CD4-positive, alpha-beta memory T cell (primary cell): Measurements from ENCODE around the gene SLC25A5. TPM values are rescaled to one million over a fixed set of nuclear protein-coding genes. Genes with fewer than 3 reads are reported as not detected.

Experiments
- CTCF ChIA-PET: fragments of 350-600 bp; sonication (Branson Sonifier 250); formaldehyde crosslinking; loops from one replicate; lab custom pipeline; 2021; ENCODE audit warnings: inconsistent platforms; ENCODE audit not compliant: partially characterized antibody; lab: Charles Lee
- POLR2A ChIA-PET: fragments of 350-600 bp; sonication (Branson Sonifier 250); formaldehyde crosslinking; loops from one replicate; lab custom pipeline; 2021; ENCODE audit not compliant: partially characterized antibody; lab: Charles Lee
- DNase-seq, 5 donors: peaks; one replicate each; pipeline versions ENCODE4 v3.0.0 to v3.0.0-alpha.2; 2020 to 2022; ENCODE audit warnings: mixed read lengths in 1 of 5
- H3K27ac ChIP-seq: one replicate; pipeline ENCODE4 v1.7.0; 2013; ENCODE audit warnings: low read depth, low read length
- H3K27me3 ChIP-seq: 2 replicates; pipeline ENCODE4 v1.7.0; 2013; ENCODE audit warnings: mild to moderate bottlenecking, low read length, moderate library complexity; ENCODE audit not compliant: insufficient read depth
- H3K36me3 ChIP-seq: 2 replicates; pipeline ENCODE4 v1.7.0; 2013; ENCODE audit warnings: mild to moderate bottlenecking, low read length, moderate library complexity; ENCODE audit not compliant: insufficient read depth
- H3K4me1 ChIP-seq: 2 replicates; pipeline ENCODE4 v1.7.0; 2013; ENCODE audit warnings: mild to moderate bottlenecking, low read length, moderate library complexity; ENCODE audit not compliant: insufficient read depth
- H3K4me3 ChIP-seq, 2 donors: one replicate each; pipeline ENCODE4 v1.7.0; 2013; ENCODE audit warnings: low read length in 2 of 2, mild to moderate bottlenecking in 1 of 2
- H3K9me3 ChIP-seq, 2 donors: one replicate each; pipeline ENCODE4 v1.7.0; 2013; ENCODE audit warnings: low read length in 2 of 2, control low read depth in 1 of 2; ENCODE audit not compliant: control insufficient read depth in 1 of 2
- H3K27ac Mint-ChIP-seq, 7 donors: one replicate each; pipeline ENCODE4 v1.8.0; 2020 to 2021; ENCODE audit warnings: mixed read lengths in 7 of 7, mild to moderate bottlenecking in 6 of 7, inconsistent platforms in 3 of 7, moderate library complexity in 3 of 7
- H3K27me3 Mint-ChIP-seq, 2 donors: one replicate each; pipeline ENCODE4 v1.8.0; 2020 to 2021; ENCODE audit warnings: mixed read lengths in 2 of 2
- H3K36me3 Mint-ChIP-seq, 2 donors: one replicate each; pipeline ENCODE4 v1.8.0; 2020 to 2021; ENCODE audit warnings: mixed read lengths in 2 of 2, inconsistent platforms in 1 of 2, mild to moderate bottlenecking in 1 of 2
- H3K4me1 Mint-ChIP-seq, 4 donors: one replicate each; pipeline ENCODE4 v1.8.0; 2020 to 2021; ENCODE audit warnings: mixed read lengths in 4 of 4, mild to moderate bottlenecking in 1 of 4
- H3K4me3 Mint-ChIP-seq, 8 donors: one replicate each; pipeline ENCODE4 v1.8.0; 2020 to 2021; ENCODE audit warnings: mixed read lengths in 8 of 8, mild to moderate bottlenecking in 7 of 8, moderate library complexity in 6 of 8, inconsistent platforms in 3 of 8
- H3K9me3 Mint-ChIP-seq, 8 donors: one replicate each; pipeline ENCODE4 v1.8.0; 2020 to 2021; ENCODE audit warnings: mixed read lengths in 8 of 8, mild to moderate bottlenecking in 5 of 8, inconsistent platforms in 3 of 8, moderate library complexity in 1 of 8
- intact Hi-C: fragments of 100-400 bp; cut with micrococcal nuclease; formaldehyde crosslinking; loops from one replicate; pipeline ENCODE4 v1.15.1; 2023
- polyA plus RNA-seq, 2 donors: library from polyadenylated mRNA; unstranded; fragments of 300-500 nt; fragmentation: Illumina TruSeq; gene quantifications; one replicate each; pipeline ENCODE4 v1.2.3, GENCODE V29; 2021
- total RNA-seq, 2 experiments: library from RNA; stranded (reverse); gene quantifications; one replicate each; pipeline ENCODE4 v1.2.3, GENCODE V29; 2021

The SLC25A5 gene
- total and polyA plus RNA-seq, 4 experiments from 2014 or later: 78.4 to 328 (median 153) TPM

DNA sequence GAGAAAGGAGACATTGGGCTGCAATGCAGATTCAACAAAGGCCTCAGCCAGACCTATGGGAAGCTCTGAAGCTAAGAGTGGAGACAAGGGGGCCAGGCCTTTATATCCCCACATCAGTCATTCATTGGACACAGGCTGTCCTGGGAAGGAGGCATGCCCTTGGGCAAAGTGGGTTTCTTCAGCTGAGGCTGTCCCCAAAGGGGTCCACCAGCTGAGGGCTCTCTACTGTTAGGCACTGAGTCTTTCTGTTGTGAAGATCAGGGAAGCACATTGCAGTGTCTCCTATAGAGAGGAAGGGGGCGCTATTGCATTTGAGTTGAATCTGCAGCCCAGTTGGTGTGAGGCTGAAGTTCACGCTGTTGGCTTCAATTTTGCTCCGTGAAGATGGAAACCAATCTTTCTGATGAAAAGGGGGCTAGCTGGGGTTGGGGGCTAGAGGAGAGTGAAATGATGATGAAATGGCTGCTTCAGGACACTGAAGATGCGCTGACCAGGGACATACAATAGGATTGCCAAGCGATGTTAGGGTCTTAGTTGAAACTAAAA lies 48.0 kb downstream of the SLC25A5 start:
- intact Hi-C loops: loop anchor here (1.0 to 5.0 kb wide), 5 partner anchors 91 to 371 kb away; partner anchors contain the start of gene NKRF
- peaks cover 2 to 5% (median 4%) of the 10 kb centered on the region in 4 donors for H3K4me1 Mint-ChIP-seq
- no peaks in the 10 kb centered on the region for H3K27me3 ChIP-seq
- H3K4me1 ChIP-seq: no peaks in the 10 kb centered on the region
- ChIA-PET POLR2A (interaction anchor here (0.6 to 1.1 kb wide), 2 partner anchors 242 to 275 kb away, joined by 3 to 4 read pairs; partner anchors contain the start of genes RPL39 and SOWAHD), CTCF (interaction anchor here (0.6 to 2.6 kb wide), 19 partner anchors 10 to 396 kb away, joined by 3 to 38 read pairs (median 4); partner anchors contain the start of genes SEPTIN6 and SOWAHD)
- no peaks in the 10 kb centered on the region for H3K9me3 ChIP-seq
- DNase-seq: peak; percentile 35 to 64 (median 63)
- no peak overlapping the region for H3K27ac ChIP-seq
- H3K36me3 ChIP-seq: no peaks in the 10 kb centered on the region
- peak overlapping the region in 5 of 7 donors; percentile 5 to 58 (median 28) for H3K27ac Mint-ChIP-seq
- H3K4me3 Mint-ChIP-seq: no peak overlapping the region
- H3K36me3 Mint-ChIP-seq: no peaks in the 10 kb centered on the region
- H3K9me3 Mint-ChIP-seq: no peaks in the 10 kb centered on the region
- H3K27me3 Mint-ChIP-seq: no peaks in the 10 kb centered on the region
- H3K4me3 ChIP-seq: no peak overlapping the region

DNA sequence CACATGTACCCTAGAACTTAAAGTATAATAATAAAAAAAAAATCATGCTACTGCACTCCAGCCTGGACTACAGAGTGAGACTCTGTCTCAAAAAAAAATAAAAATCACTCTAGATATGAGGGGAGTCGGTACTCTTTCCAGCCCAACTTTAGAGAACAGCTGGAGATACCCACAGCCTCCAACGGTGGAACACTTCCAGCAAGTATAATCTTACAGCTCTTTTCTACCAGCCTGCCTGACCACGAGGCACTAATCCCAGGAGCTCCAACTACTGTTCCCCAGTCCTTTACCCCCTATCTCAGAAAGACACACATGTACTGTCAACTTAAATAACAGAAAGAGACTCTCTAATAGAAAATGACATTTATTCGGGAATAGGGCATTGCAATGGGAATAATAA lies 50.1 kb downstream of the SLC25A5 start:
- ChIA-PET POLR2A (interaction anchor here (0.6 kb wide), 1 partner anchor 236 kb away, joined by 4 read pairs; no protein-coding TSS in a partner anchor), CTCF (no interaction called here)
- H3K4me3 ChIP-seq: no peak overlapping the region
- Mint-ChIP-seq H3K27ac (no peak overlapping the region), H3K36me3 (no peaks in the 10 kb centered on the region), H3K9me3 (no peaks in the 10 kb centered on the region), H3K4me1 (peaks cover 2 to 5% (median 4%) of the 10 kb centered on the region in 4 donors), H3K27me3 (no peaks in the 10 kb centered on the region), H3K4me3 (no peak overlapping the region)
- no peaks in the 10 kb centered on the region for H3K27me3 ChIP-seq
- intact Hi-C loops: loop anchor here (5.0 kb wide), 1 partner anchor 89 kb away; the partner anchor contains the start of gene NKRF
- no peaks in the 10 kb centered on the region for H3K36me3 ChIP-seq
- DNase-seq: no peak
- H3K9me3 ChIP-seq: no peaks in the 10 kb centered on the region
- no peaks in the 10 kb centered on the region for H3K4me1 ChIP-seq
- H3K27ac ChIP-seq: no peak overlapping the region

Other genes with a start within 250 kb of the SLC25A5 start
- 10 to 100 TPM; 15.9 to 17.2 TPM for gene PGRMC1, start 232.2 kb upstream of the SLC25A5 start, total RNA-seq
- gene PGRMC1, start 232.2 kb upstream of the SLC25A5 start, polyA plus RNA-seq: 10 to 100 TPM; 21.2 to 29.7 TPM
- 1 to 10 TPM; 4.1 to 4.2 TPM for gene SLC25A43, start 69.1 kb upstream of the SLC25A5 start, total RNA-seq
- 1 to 10 TPM; 6.9 to 7.0 TPM for gene SLC25A43, start 69.1 kb upstream of the SLC25A5 start, polyA plus RNA-seq
- 10 to 100 TPM; 22.1 to 22.9 TPM for gene STEEP1, start 97.0 kb downstream of the SLC25A5 start, total RNA-seq
- gene STEEP1, start 97.0 kb downstream of the SLC25A5 start, polyA plus RNA-seq: 10 to 100 TPM in 1 of 2 donors, 1 to 10 TPM in 1; 6.3 to 16.5 TPM
- 10 to 100 TPM; 46.7 to 52.5 TPM for gene UBE2A, start 106.1 kb downstream of the SLC25A5 start, total RNA-seq
- 10 to 100 TPM; 43.9 to 51.0 TPM for gene UBE2A, start 106.1 kb downstream of the SLC25A5 start, polyA plus RNA-seq
- gene NKRF, start 138.0 kb downstream of the SLC25A5 start, total RNA-seq: 10 to 100 TPM; 13.0 to 14.2 TPM
- gene NKRF, start 138.0 kb downstream of the SLC25A5 start, polyA plus RNA-seq: 1 to 10 TPM; 5.6 to 7.3 TPM
- 100 to 1,000 TPM; 174 to 178 TPM for gene SEPTIN6, start 224.7 kb downstream of the SLC25A5 start, total RNA-seq
- gene SEPTIN6, start 224.7 kb downstream of the SLC25A5 start, polyA plus RNA-seq: 100 to 1,000 TPM; 112 to 244 TPM